Colon (tissue), 2 donors: ENCODE data around the gene CSTA.

Experiments
- FAIRE-seq: peaks from 2 replicates; lab custom pipeline; 2012; peaks lifted over from hg19 to GRCh38; lab: Jason Lieb, UNC
- donor health status: control.
- donor health status: control.

CSTA gene

DNA sequence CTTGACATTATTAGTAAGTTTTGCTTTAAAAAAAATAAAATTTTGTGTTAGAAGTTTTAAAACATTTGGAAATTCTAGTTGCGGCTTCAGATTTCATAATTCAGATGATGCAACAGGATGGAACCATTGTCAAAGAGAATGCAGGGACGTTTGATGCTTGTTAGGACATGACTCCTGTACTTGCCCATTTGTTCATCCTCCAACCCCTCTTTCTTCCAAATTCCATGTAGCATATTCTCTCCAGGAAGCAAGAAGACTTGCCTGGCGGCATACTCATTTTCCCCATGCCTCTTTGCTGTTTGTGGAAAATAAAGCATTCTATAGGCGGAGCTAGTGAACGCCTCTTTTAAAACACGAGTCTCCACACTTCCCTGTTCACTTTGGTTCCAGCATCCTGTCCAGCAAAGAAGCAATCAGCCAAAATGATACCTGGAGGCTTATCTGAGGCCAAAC, at the start of gene CSTA:
Gene CSTA, plus strand, starts transcription at position 378 of the 453 bp plus-strand sequence. Its CDS starts 45 bp downstream, at position 423.
- no peak for FAIRE-seq

- FAIRE-seq, result no peak
Measured at GRCh38 chr3:122281891-122282290, 43.2 kb upstream of the CSTA start.

GRCh38 chr3:122283796-122284445, 41.1 kb upstream of the CSTA start:
- FAIRE-seq, result no peak

DNA sequence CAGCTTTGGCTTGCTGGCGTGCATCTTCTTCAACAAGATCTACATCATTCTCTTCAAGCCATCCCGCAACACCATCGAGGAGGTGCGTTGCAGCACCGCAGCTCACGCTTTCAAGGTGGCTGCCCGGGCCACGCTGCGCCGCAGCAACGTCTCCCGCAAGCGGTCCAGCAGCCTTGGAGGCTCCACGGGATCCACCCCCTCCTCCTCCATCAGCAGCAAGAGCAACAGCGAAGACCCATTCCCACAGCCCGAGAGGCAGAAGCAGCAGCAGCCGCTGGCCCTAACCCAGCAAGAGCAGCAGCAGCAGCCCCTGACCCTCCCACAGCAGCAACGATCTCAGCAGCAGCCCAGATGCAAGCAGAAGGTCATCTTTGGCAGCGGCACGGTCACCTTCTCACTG, 40.6 kb upstream of the CSTA start:
- FAIRE-seq, result no peak

DNA sequence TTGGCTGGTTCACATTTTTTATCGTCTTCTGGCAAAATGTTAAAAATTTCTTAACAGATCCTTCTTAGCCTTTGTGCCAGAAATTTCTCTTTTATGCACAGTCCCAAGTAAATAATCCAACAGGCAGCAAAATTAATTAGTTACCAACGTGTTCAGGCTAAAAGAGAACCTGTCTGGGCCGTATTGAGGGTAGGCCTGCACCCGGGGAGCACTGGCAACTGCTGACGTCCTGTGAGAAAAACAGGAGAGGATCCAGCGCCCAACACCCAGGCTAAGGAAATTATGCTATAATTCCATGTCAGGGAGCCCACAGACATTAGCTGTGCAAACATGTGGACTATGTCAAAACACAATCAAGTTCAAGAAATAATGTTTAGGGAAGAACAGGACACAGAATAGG, 30.7 kb upstream of the CSTA start:
- FAIRE-seq, result no peak

DNA sequence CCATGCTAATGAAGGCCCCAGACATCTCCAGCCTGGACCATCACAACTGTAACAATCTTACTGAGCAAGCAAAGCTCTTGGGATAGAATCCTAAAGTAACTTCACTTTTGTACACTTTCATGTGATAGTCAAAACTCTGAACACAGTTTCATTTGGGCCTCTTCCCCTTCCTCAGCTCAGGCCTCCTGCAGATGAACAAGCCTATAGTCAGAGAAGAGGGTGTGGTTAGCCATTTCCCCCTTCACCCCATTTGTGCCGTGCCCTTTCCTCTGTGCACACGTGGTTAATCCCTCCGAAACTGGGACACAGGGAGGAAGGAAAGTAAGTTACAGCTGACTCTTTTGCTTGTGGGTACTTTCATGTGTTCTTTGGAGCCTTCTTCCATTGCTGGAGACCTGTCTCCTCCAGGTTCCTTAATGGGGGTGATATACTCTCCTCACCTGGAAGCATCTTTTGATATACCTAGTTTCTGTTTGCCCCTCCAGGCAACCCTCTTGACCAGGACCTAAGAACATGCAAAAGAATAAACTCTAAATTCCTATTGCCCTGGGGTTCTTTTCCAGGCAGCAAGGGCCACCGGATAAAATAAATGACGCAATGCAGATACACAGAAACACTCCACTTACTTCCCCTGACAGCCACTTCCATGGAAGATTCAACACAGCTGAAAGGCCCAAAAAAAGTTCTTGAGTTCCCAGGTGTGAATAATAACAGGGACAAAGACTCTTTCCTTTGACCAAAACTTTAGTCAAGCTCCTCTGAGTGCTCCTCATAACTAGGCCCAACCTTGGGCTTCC, 29.6 kb upstream of the CSTA start:
- FAIRE-seq, result no peak

GRCh38 chr3:122298239-122298638, 26.8 kb upstream of the CSTA start:
- no peak for FAIRE-seq

GRCh38 chr3:122299215-122299614, 25.8 kb upstream of the CSTA start:
- no peak for FAIRE-seq

DNA sequence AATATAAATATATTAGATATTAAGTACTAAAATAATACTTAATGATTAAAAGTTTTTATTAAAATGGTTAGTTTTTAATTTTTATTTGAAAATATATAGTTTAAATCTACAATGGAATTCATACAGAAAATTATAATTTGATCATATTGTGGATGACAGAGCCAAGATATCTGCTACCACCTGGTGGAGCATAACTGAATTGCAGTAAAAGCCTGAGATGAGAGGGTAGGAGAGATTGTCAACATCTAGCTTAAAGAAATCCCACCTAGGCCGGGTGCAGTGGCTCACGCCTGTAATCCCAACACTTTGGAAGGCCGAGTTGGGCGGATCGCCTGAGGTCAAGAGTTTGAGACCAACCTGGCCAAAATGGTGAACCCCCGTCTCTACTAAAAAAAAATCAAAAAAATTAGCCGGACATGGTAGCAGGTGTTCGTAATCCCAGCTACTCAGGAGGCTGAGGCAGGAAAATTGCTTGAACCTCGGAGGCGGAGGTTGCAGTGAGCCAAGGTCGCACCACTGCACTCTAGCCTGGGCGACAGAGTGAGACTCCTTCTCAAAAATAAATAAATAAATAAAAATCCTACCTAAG, 25.1 kb upstream of the CSTA start:
- FAIRE-seq, result peak; percentile 98

DNA sequence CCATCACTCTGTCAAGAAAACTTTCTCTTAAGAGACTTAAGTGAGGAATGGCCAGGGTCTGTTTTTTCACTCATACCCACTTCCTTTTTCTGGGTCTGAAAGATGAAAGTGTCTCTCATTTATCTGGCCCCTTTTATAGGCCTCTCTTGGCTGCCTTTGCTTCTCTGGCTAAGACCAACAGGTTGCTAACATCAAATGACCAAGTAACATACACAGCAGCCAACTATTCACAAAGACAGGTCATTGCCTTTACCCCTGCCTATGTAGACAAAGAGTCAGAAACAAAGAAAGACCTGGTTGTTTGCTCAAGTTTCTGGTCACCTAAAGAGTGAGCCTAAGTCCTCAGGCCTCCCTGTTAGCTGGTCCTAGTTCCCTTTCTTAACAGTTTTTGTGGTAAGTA, 24.0 kb upstream of the CSTA start:
- FAIRE-seq, result no peak

DNA sequence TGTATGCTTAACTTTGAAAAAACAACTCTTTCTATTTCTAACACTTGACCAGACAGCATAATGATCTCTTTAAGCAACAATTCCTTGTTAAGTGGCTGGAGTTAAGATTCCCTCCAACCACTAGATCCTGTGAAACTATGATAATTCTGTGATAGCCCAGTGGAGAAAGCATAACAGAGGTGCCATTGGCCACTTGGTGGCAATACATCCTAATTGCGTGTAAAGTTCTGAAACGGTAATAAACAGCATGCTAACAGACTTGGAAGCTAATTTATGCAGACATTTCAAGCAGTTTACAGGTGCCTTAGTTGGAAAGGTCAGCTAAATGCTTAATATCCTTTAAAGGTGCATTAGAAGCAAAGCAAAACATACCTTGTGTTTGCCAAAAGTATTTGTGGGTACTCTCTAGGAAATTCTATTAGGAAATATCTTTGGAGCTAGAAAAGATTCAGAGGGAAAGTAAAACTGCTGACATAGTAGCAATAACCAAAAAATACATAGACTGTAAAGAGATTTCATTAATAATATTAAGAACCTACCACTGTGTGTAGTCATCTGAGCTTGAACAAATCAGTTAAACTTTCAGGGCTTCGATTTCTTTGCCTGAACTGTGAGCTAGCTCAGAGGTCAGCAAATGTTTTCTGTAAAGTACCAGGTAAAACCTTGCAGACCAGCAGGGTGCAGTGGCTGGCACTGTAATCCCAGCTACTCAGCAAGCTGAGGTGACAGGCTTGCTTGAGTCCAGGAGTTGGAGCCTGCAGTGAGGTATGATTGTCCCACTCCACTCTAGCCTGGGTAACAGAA, 19.0 kb upstream of the CSTA start:
- no peak for FAIRE-seq

DNA sequence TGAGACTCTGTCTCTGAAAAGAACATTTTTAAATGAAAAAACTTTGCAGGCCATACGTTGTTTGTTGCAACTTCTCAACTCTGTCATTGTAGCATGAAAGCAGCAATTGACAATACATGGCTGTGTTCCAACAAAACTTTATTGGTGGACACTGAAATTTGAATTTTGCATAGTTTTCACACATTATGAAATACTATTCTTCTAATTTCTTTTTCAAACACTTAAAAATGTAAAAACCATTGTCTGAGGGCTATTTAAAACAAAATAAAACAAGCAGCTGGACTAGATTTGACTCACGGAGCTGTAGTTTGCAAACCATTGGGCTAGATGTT, 18.5 kb upstream of the CSTA start:
- FAIRE-seq, result no peak

GRCh38 chr3:122307094-122307687, 17.9 kb upstream of the CSTA start:
- no peak for FAIRE-seq

DNA sequence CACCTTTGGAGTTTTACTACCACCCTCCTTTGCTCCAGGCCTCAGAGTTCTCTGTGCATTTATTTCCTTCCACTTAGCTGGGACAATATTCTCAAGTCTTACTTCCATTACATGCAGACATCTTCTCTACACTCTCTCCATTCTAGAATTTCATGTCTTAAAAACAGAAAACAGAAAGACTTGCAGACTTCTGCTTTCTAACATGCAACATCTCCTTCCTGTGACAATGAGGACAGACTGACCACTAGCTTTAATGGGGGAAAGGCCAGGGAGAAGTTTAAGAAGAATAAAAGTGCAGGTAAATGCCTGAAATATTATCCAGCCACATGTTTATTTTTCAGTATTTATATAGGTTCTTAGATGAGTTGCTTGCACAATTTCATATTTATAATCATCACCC, 17.1 kb upstream of the CSTA start:
- FAIRE-seq, result no peak

DNA sequence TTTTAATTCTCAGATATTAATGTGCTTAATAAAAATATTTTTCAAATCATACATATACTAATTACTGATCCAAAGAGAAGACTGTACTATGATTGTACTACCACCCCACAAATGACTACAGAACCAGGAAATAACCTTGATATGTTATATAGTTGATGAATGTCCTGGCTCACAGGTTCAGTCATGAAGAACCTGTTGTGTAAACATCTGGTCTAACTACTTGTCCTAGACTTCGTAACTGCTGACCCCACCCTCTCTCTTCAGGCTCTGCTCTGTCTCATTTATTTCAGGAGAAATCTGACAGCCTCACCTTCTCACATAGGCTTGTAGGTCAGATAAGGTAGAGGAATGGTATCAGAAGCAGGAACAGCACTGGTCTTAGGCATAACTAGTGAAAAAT, 14.7 kb upstream of the CSTA start:
- peak; percentile 72 for FAIRE-seq

DNA sequence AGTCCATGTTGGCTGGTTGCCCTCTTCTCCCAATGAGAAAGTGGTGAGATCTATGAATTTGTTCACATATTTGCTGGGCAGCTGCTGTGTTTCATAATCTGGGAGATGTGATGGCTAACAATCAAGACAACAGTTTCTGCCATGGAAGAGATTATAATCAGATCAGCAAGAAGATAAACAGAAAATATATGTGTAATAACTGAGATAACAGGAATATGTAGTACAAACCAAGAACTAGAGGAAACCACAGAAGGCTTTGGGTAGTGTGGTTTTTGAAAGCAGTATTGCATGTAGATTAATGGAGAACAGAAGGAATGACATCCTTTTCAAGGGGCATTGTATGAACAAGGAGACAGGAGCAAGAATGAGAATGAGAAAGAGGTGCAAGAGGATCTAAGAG, 12.2 kb upstream of the CSTA start:
- no peak for FAIRE-seq

GRCh38 chr3:122313281-122313680, 11.8 kb upstream of the CSTA start:
- no peak for FAIRE-seq

DNA sequence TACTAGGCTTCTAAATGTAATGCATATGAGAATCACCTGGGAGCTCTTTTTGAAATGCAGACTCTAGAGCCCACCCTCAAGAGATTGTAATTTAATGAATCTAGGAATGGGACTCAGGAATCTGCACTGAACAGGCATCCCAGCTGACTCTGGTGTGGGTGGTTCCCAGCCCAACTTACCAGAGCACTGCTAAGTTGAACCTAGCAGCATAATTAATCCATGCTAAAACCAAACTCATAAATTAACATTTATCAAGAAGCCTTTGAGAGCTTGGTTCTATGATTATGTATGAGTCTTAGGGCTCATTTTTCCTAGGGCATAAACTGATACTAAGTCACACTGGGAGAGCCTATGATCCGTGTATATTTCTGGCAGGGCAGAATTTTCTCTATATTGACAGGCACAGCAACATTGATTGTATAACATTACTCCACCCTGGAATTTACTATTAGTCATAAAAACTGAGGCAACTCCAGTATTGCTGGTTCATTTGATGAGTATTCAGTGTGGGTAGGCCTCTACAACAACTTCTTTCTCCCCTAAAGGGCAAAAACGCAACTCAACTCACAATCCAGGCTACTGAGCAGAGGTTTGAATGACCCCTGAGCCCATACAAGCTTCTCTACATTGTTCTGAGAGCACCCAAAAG, 10.7 kb upstream of the CSTA start:
- peak; percentile 64 for FAIRE-seq

- no peak for FAIRE-seq
Measured at GRCh38 chr3:122315619-122316018, 9.4 kb upstream of the CSTA start.

GRCh38 chr3:122316368-122316767, 8.7 kb upstream of the CSTA start:
- FAIRE-seq, result no peak

- FAIRE-seq, result no peak
Measured at GRCh38 chr3:122318620-122319019, 6.4 kb upstream of the CSTA start.
